K562 (cell line): Measurements from ENCODE around the gene CDC25B. TPM values are rescaled to one million over a fixed set of nuclear protein-coding genes. Genes with fewer than 3 reads are reported as not detected.
A peak's percentile ranks its signal among the peaks of the same experiment; 100 is the strongest.

ENCODE experiments used
- ZNF740 ChIP-seq, 3 experiments: fragments of 200-800 bp in 1 of 3; sonication (Bioruptor generic) in 1 of 3; sonication (generic) in 1 of 3; formaldehyde crosslinking in 1 of 3; IDR thresholded peaks; 2 replicates each; pipeline versions ENCODE4 v1.6.1 to v1.8.0; 2016 to 2022; ENCODE audit warnings: mild to moderate bottlenecking in 2 of 3, missing compliant biosample characterization in 2 of 3, missing genetic modification characterization in 2 of 3, missing genetic modification reagents in 1 of 3
- polyA plus RNA-seq, 8 experiments: library from polyadenylated mRNA; depleted of rRNA in 4 of 8; stranded (reverse) in 5 of 8; unstranded in 3 of 8; fragments of >200 nt; fragmentation: Nextera tagmentation in 2 of 8; fragmentation: Illumina TruSeq in 1 of 8; extraction: Ambion mirVana in 2 of 8; extraction: Trizol in 1 of 8; gene quantifications; 2 replicates each; pipeline versions ENCODE4 v1.2.1 to v1.2.3, GENCODE V29; 2011 to 2014; ENCODE audit warnings: inconsistent platforms in 1 of 8, missing spikeins in 1 of 8
- total RNA-seq, 7 experiments: library from RNA; depleted of rRNA in 6 of 7; stranded (reverse); fragments of >200 nt in 6 of 7; fragmentation: Illumina TruSeq in 2 of 7; extraction: Trizol in 2 of 7; gene quantifications; 2 replicates each; pipeline versions ENCODE4 v1.2.1 to v1.2.3, GENCODE V29; 2011 to 2021; ENCODE audit warnings: low replicate concordance in 1 of 7
- TF ChIP-seq, protein P1 (sequence below): sonication (generic); formaldehyde crosslinking; IDR thresholded peaks from 2 replicates; pipeline ENCODE4 v1.8.0; 2023; ENCODE audit warnings: missing genetic modification reagents, mild to moderate bottlenecking, borderline replicate concordance
- TF ChIP-seq, protein P2 (sequence below): sonication (generic); formaldehyde crosslinking; IDR thresholded peaks from 2 replicates; pipeline ENCODE4 v1.8.0; 2022; ENCODE audit warnings: mild to moderate bottlenecking, missing genetic modification reagents

CDC25B gene
- total and polyA plus RNA-seq, 9 of the 15 experiments (the other 6 are each of a cell fraction or from before 2014, with no cell fraction given) = 2.3 to 35.7 (median 9.5) TPM

DNA sequence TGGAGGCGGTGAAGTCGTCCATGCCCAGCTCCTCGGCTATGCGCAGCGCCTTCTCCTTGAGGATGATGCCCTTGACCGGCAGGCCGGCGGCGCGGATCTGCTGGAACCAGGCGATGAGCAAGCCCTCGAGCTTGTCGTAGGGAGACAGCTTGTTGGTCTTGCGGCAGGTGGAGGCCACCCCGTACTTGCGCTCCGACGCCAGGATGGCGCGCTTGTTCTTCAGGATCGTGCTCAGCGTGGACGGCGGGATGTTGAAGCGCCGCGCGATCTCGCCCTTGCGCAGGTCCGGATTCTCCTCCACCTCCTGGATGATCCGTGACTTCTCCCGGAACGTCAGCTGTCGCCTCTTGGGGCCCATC is 10.0 kb upstream of the CDC25B start (continued):
- TF ChIP-seq ZNF740 (CRISPR knock-in tag; IDR thresholded peaks at IDR 0.05) = 0 out of 2 replicates have a peak, but pooled peaks have one; percentile 31
- no peak for TF ChIP-seq ZNF740 (tag; IDR thresholded peaks at IDR 0.05)
- TF ChIP-seq, protein P1, sequence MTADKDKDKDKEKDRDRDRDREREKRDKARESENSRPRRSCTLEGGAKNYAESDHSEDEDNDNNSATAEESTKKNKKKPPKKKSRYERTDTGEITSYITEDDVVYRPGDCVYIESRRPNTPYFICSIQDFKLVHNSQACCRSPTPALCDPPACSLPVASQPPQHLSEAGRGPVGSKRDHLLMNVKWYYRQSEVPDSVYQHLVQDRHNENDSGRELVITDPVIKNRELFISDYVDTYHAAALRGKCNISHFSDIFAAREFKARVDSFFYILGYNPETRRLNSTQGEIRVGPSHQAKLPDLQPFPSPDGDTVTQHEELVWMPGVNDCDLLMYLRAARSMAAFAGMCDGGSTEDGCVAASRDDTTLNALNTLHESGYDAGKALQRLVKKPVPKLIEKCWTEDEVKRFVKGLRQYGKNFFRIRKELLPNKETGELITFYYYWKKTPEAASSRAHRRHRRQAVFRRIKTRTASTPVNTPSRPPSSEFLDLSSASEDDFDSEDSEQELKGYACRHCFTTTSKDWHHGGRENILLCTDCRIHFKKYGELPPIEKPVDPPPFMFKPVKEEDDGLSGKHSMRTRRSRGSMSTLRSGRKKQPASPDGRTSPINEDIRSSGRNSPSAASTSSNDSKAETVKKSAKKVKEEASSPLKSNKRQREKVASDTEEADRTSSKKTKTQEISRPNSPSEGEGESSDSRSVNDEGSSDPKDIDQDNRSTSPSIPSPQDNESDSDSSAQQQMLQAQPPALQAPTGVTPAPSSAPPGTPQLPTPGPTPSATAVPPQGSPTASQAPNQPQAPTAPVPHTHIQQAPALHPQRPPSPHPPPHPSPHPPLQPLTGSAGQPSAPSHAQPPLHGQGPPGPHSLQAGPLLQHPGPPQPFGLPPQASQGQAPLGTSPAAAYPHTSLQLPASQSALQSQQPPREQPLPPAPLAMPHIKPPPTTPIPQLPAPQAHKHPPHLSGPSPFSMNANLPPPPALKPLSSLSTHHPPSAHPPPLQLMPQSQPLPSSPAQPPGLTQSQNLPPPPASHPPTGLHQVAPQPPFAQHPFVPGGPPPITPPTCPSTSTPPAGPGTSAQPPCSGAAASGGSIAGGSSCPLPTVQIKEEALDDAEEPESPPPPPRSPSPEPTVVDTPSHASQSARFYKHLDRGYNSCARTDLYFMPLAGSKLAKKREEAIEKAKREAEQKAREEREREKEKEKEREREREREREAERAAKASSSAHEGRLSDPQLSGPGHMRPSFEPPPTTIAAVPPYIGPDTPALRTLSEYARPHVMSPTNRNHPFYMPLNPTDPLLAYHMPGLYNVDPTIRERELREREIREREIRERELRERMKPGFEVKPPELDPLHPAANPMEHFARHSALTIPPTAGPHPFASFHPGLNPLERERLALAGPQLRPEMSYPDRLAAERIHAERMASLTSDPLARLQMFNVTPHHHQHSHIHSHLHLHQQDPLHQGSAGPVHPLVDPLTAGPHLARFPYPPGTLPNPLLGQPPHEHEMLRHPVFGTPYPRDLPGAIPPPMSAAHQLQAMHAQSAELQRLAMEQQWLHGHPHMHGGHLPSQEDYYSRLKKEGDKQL = no peak
- TF ChIP-seq, protein P2, sequence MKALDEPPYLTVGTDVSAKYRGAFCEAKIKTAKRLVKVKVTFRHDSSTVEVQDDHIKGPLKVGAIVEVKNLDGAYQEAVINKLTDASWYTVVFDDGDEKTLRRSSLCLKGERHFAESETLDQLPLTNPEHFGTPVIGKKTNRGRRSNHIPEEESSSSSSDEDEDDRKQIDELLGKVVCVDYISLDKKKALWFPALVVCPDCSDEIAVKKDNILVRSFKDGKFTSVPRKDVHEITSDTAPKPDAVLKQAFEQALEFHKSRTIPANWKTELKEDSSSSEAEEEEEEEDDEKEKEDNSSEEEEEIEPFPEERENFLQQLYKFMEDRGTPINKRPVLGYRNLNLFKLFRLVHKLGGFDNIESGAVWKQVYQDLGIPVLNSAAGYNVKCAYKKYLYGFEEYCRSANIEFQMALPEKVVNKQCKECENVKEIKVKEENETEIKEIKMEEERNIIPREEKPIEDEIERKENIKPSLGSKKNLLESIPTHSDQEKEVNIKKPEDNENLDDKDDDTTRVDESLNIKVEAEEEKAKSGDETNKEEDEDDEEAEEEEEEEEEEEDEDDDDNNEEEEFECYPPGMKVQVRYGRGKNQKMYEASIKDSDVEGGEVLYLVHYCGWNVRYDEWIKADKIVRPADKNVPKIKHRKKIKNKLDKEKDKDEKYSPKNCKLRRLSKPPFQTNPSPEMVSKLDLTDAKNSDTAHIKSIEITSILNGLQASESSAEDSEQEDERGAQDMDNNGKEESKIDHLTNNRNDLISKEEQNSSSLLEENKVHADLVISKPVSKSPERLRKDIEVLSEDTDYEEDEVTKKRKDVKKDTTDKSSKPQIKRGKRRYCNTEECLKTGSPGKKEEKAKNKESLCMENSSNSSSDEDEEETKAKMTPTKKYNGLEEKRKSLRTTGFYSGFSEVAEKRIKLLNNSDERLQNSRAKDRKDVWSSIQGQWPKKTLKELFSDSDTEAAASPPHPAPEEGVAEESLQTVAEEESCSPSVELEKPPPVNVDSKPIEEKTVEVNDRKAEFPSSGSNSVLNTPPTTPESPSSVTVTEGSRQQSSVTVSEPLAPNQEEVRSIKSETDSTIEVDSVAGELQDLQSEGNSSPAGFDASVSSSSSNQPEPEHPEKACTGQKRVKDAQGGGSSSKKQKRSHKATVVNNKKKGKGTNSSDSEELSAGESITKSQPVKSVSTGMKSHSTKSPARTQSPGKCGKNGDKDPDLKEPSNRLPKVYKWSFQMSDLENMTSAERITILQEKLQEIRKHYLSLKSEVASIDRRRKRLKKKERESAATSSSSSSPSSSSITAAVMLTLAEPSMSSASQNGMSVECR = peak; percentile 42; the same call in 1 of the 2 replicates
- TF ChIP-seq, all 486 proteins: peak for 23
